Right lobe of liver (tissue), 6 donors: ENCODE measurements around the gene YIF1B. TPM values are rescaled to one million over a fixed set of nuclear protein-coding genes. Genes with fewer than 3 reads are reported as not detected.

Experiments
- ATAC-seq, 4 donors: fragments of 200-7000 bp; cut with Tn5 transposase; one replicate each; pipeline ENCODE4 v1.9.1; 2020; ENCODE audit warnings: mild to moderate bottlenecking in 4 of 4, moderate library complexity in 4 of 4
- DNase-seq, 3 donors: peaks; one replicate each; pipeline ENCODE4 v3.0.0-alpha.2; 2020
- H3K27ac ChIP-seq, 3 donors: fragments of 200-600 bp; one replicate each; pipeline ENCODE4 v1.8.0; 2022
- H3K27me3 ChIP-seq, 2 donors: fragments of 200-600 bp; one replicate each; pipeline ENCODE4 v1.8.0; 2022
- H3K36me3 ChIP-seq, 4 donors: fragments of 200-600 bp; sonication (generic) in 1 of 4; one replicate each; pipeline versions ENCODE4 v1.5.1 to v1.8.0; 2017 to 2022; ENCODE audit warnings: control low read depth in 1 of 4
- H3K4me1 ChIP-seq, 4 donors: fragments of 200-600 bp; sonication (generic) in 1 of 4; one replicate each; pipeline versions ENCODE4 v1.5.1 to v1.8.0; 2017 to 2022; ENCODE audit warnings: control low read depth in 1 of 4
- H3K4me3 ChIP-seq, 3 donors: fragments of 200-600 bp; one replicate each; pipeline ENCODE4 v1.8.0; 2022
- H3K9me3 ChIP-seq, 4 donors: fragments of 200-600 bp; sonication (generic) in 1 of 4; one replicate each; pipeline versions ENCODE4 v1.5.1 to v1.8.0; 2017 to 2022; ENCODE audit warnings: control low read depth in 1 of 4
- POLR2A ChIP-seq: fragments of 450-650 bp; IDR thresholded peaks from one replicate; pipeline ENCODE4 v1.6.1; 2017; ENCODE audit warnings: antibody characterized with exemption, mild to moderate bottlenecking
- WGBS: methylation state at CpG from one replicate; pipeline ENCODE4 v1.1.6; 2018; ENCODE audit warnings: low coverage, low lambda C conversion rate; ENCODE audit not compliant: insufficient coverage; ENCODE audit errors: missing lambda C conversion rate; 5-methylcytosine and 5-hydroxymethylcytosine counted together
- intact Hi-C, 2 donors: fragments of 100-400 bp; cut with DNase I; formaldehyde crosslinking; loops; one replicate each; pipeline versions ENCODE4 v1.11.2 to v1.14.1; 2022
- total RNA-seq, 6 experiments: library from RNA; depleted of rRNA in 2 of 6; stranded (reverse); fragments of >200 nt in 2 of 6; fragmentation: NEBNext Ultra II Directional in 3 of 6; extraction: Animal tissue kit (Norgen Biotek cat#: 25700) in 3 of 6; gene quantifications; one replicate each; pipeline versions ENCODE4 v1.1.0 to v1.2.4, GENCODE V29; 2016 to 2023
- TF ChIP-seq, protein P1 (sequence below), 4 donors: fragments of 200-600 bp in 3 of 4; fragments of 450-650 bp in 1 of 4; IDR thresholded peaks; one replicate each; pipeline versions ENCODE4 v1.5.1 to v1.8.0; 2016 to 2022; ENCODE audit warnings: antibody characterized with exemption in 4 of 4, mild to moderate bottlenecking in 2 of 4
- donor health status: DM: no; HTN: yes; CAD: no.
- donor health status: DM: no; HTN: no; CAD: no.
- donor health status: DM: no; HTN: no; CAD: no.
- donor health status: DM: no; HTN: yes; CAD: no.
- donor health status: DM: no; HTN: yes; CAD: no.

YIF1B gene
- total RNA-seq, 6 experiments from 2014 or later, result 26.3 to 69.7 (median 42.0) TPM

GRCh38 chr19:38277969-38278680, 37.6 kb downstream of the YIF1B start:
- TF ChIP-seq, protein P1, sequence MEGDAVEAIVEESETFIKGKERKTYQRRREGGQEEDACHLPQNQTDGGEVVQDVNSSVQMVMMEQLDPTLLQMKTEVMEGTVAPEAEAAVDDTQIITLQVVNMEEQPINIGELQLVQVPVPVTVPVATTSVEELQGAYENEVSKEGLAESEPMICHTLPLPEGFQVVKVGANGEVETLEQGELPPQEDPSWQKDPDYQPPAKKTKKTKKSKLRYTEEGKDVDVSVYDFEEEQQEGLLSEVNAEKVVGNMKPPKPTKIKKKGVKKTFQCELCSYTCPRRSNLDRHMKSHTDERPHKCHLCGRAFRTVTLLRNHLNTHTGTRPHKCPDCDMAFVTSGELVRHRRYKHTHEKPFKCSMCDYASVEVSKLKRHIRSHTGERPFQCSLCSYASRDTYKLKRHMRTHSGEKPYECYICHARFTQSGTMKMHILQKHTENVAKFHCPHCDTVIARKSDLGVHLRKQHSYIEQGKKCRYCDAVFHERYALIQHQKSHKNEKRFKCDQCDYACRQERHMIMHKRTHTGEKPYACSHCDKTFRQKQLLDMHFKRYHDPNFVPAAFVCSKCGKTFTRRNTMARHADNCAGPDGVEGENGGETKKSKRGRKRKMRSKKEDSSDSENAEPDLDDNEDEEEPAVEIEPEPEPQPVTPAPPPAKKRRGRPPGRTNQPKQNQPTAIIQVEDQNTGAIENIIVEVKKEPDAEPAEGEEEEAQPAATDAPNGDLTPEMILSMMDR (IDR thresholded peaks at IDR 0.05), result no peak
- TF ChIP-seq POLR2A, result no peak
- no peaks in the 10 kb centered on the region for H3K9me3 ChIP-seq
- H3K4me1 ChIP-seq, result no peaks in the 10 kb centered on the region
- no peaks in the 10 kb centered on the region for H3K36me3 ChIP-seq
- no peak overlapping the region for H3K4me3 ChIP-seq
- H3K27ac ChIP-seq, result peak overlapping the region; percentile 20 to 40 (median 37)
- intact Hi-C loops, result no loop called here
- DNase-seq, result peak in 2 of 3 donors; percentile 54 to 62
- no peaks in the 10 kb centered on the region for H3K27me3 ChIP-seq
- ATAC-seq, result peak; percentile 75 to 84 (median 82)
- 64% methylated on average over 8 of the region's 9 CpGs for WGBS

- Histone ChIP-seq H3K36me3 (no peaks in the 10 kb centered on the region), H3K4me1 (no peaks in the 10 kb centered on the region), H3K27ac (peak overlapping the region; percentile 16 to 61 (median 21)), H3K4me3 (no peak overlapping the region), H3K9me3 (no peaks in the 10 kb centered on the region), H3K27me3 (no peaks in the 10 kb centered on the region)
- WGBS, result 45% methylated on average over 5 of the region's 5 CpGs
- DNase-seq, result no peak
- intact Hi-C loops, result no loop called here
- no peak for ATAC-seq
- TF ChIP-seq POLR2A, result no peak
These were observed 38.2 kb downstream of the YIF1B start for GRCh38 chr19:38277549-38277948.

- Histone ChIP-seq H3K27me3 (no peaks in the 10 kb centered on the region), H3K9me3 (no peaks in the 10 kb centered on the region), H3K27ac (peak overlapping the region; percentile 16 to 61 (median 21)), H3K4me3 (no peak overlapping the region), H3K4me1 (no peaks in the 10 kb centered on the region), H3K36me3 (no peaks in the 10 kb centered on the region)
- no peak for ATAC-seq
- intact Hi-C loops, result no loop called here
- DNase-seq, result no peak
- TF ChIP-seq, protein P1 (IDR thresholded peaks at IDR 0.05), result no peak
- TF ChIP-seq POLR2A, result no peak
- 86% methylated on average over 6 of the region's 7 CpGs for WGBS
These were observed 38.7 kb downstream of the YIF1B start for GRCh38 chr19:38276942-38277517.

GRCh38 chr19:38274739-38275138, 41.0 kb downstream of the YIF1B start:
- Histone ChIP-seq H3K27me3 (no peaks in the 10 kb centered on the region), H3K36me3 (no peaks in the 10 kb centered on the region), H3K4me3 (no peak overlapping the region), H3K27ac (no peak overlapping the region), H3K4me1 (no peaks in the 10 kb centered on the region), H3K9me3 (no peaks in the 10 kb centered on the region)
- DNase-seq (no peak), ATAC-seq (peak in 3 of 4 donors; percentile 50 to 52 (median 51))
- 49% methylated on average over 8 of the region's 9 CpGs for WGBS
- intact Hi-C loops, result no loop called here
- no peak for TF ChIP-seq POLR2A
- TF ChIP-seq, protein P1 (IDR thresholded peaks at IDR 0.05), result no peak

GRCh38 chr19:38273499-38273898, 42.2 kb downstream of the YIF1B start:
- H3K4me1 ChIP-seq, result no peaks in the 10 kb centered on the region
- WGBS, result 49% methylated on average over 2 of the region's 2 CpGs
- no peaks in the 10 kb centered on the region for H3K36me3 ChIP-seq
- ATAC-seq (peak in 3 of 4 donors; percentile 31 to 39 (median 36)), DNase-seq (no peak)
- intact Hi-C loops, result no loop called here
- H3K27me3 ChIP-seq, result no peaks in the 10 kb centered on the region
- no peaks in the 10 kb centered on the region for H3K9me3 ChIP-seq
- no peak overlapping the region for H3K4me3 ChIP-seq
- no peak overlapping the region for H3K27ac ChIP-seq
- no peak for TF ChIP-seq POLR2A
- TF ChIP-seq, protein P1 (IDR thresholded peaks at IDR 0.05), result no peak
